MM.1S (cell line): Measurements from ENCODE around the gene MEGF8.

Source experiments
- DNase-seq: peaks from one replicate; pipeline ENCODE4 v3.0.0-alpha.2; 2015
- H2AFZ ChIP-seq: fragments of 300-600 bp; sonication (generic); 2 replicates; pipeline ENCODE4 v1.6.0; 2016; ENCODE audit warnings: antibody characterized with exemption, low read length
- H3F3A ChIP-seq: fragments of 300-600 bp; sonication (generic); 2 replicates; pipeline ENCODE4 v1.6.1; 2016; ENCODE audit warnings: mild to moderate bottlenecking, antibody characterized with exemption, low read length, moderate library complexity, mixed read lengths; ENCODE audit not compliant: insufficient read depth
- H3K27ac ChIP-seq: fragments of 300-600 bp; sonication (generic); 2 replicates; pipeline ENCODE4 v1.5.1; 2016; ENCODE audit warnings: mild to moderate bottlenecking, low read length
- H3K27me3 ChIP-seq: fragments of 300-600 bp; sonication (generic); replicated peaks from 2 replicates; pipeline ENCODE4 v1.6.0; 2016; ENCODE audit warnings: low read length; ENCODE audit not compliant: insufficient read depth
- H3K36me3 ChIP-seq: fragments of 300-600 bp; sonication (generic); replicated peaks from 2 replicates; pipeline ENCODE4 v1.6.1; 2016; ENCODE audit warnings: mild to moderate bottlenecking, low read length, mixed read lengths; ENCODE audit not compliant: insufficient read depth
- H3K4me1 ChIP-seq: fragments of 300-600 bp; sonication (generic); 2 replicates; pipeline ENCODE4 v1.6.1; 2016; ENCODE audit warnings: low read length, mixed read lengths
- H3K4me2 ChIP-seq: fragments of 300-600 bp; sonication (generic); 2 replicates; pipeline ENCODE4 v1.6.0; 2016; ENCODE audit warnings: low read depth, low read length
- H3K4me3 ChIP-seq: fragments of 300-600 bp; sonication (generic); 2 replicates; pipeline ENCODE4 v1.5.1; 2016; ENCODE audit warnings: low read length, mixed read lengths
- H3K79me2 ChIP-seq: fragments of 300-600 bp; sonication (generic); 2 replicates; pipeline ENCODE4 v1.6.1; 2016; ENCODE audit warnings: mixed run types, low read length, mixed read lengths
- H3K9ac ChIP-seq: fragments of 300-600 bp; sonication (generic); 2 replicates; pipeline ENCODE4 v1.6.1; 2016; ENCODE audit warnings: low read length, mixed read lengths
- H3K9me2 ChIP-seq: fragments of 300-600 bp; sonication (generic); replicated peaks from 2 replicates; pipeline ENCODE4 v1.6.1; 2016; ENCODE audit warnings: mild to moderate bottlenecking, low read length, mixed read lengths; ENCODE audit not compliant: insufficient read depth
- H3K9me3 ChIP-seq: fragments of 300-600 bp; sonication (generic); replicated peaks from 2 replicates; pipeline ENCODE4 v1.6.1; 2016; ENCODE audit warnings: mild to moderate bottlenecking, low read length, mixed read lengths; ENCODE audit not compliant: insufficient read depth
- H4K20me1 ChIP-seq: fragments of 300-600 bp; sonication (generic); 2 replicates; pipeline ENCODE4 v1.6.1; 2016; ENCODE audit warnings: mild to moderate bottlenecking, low read length, moderate library complexity, mixed read lengths; ENCODE audit not compliant: insufficient read depth
- EZH2 ChIP-seq: fragments of 300-600 bp; sonication (generic); optimal IDR thresholded peaks from 2 replicates; pipeline ENCODE3; 2017; ENCODE audit warnings: low read depth, mild to moderate bottlenecking, antibody characterized with exemption, low read length, mixed read lengths
- EZH2phosphoT487 ChIP-seq: fragments of 300-600 bp; sonication (generic); IDR thresholded peaks from 2 replicates; pipeline ENCODE4 v1.6.1; 2018; ENCODE audit warnings: antibody characterized with exemption, low read length
- TF ChIP-seq, protein P1 (sequence below): fragments of 300-600 bp; sonication (generic); IDR thresholded peaks from 2 replicates; pipeline ENCODE4 v1.5.1; 2016; ENCODE audit warnings: antibody characterized with exemption, low read length, mixed read lengths

The MEGF8 gene

DNA sequence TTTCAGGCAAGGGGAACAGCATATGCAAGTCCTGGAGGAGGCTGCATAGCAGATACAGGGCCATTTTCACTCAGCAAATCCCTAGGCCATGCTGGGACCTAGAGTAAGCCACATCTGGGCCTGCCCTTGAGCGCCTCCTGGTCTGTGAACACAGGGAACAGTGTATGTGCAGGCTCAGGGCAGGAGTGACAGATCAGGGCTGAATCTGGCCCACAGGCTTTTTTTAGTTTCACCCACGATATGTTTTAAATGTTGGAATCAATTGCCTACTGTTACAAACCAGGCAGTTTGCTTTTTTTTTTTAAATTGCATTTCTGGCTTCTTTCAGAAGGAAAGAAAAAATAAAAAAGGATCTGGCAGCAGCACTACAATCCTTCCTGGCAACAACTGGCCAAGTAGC lies 13.8 kb upstream of the MEGF8 start:
- no peak overlapping the region for H2AFZ ChIP-seq
- H3K9ac ChIP-seq = no peak overlapping the region
- H3K9me3 ChIP-seq = no peaks in the 10 kb centered on the region
- H3K27me3 ChIP-seq = peaks cover 37% of the 10 kb centered on the region
- no peak overlapping the region for H3K4me3 ChIP-seq
- no peaks in the 10 kb centered on the region for H3K9me2 ChIP-seq
- no peaks in the 10 kb centered on the region for H3K79me2 ChIP-seq
- H3K36me3 ChIP-seq = no peaks in the 10 kb centered on the region
- no peaks in the 10 kb centered on the region for H3K4me1 ChIP-seq
- H4K20me1 ChIP-seq = no peaks in the 10 kb centered on the region
- no peaks in the 10 kb centered on the region for H3F3A ChIP-seq
- no peak overlapping the region for H3K4me2 ChIP-seq
- DNase-seq = no peak
- TF ChIP-seq, protein P1, sequence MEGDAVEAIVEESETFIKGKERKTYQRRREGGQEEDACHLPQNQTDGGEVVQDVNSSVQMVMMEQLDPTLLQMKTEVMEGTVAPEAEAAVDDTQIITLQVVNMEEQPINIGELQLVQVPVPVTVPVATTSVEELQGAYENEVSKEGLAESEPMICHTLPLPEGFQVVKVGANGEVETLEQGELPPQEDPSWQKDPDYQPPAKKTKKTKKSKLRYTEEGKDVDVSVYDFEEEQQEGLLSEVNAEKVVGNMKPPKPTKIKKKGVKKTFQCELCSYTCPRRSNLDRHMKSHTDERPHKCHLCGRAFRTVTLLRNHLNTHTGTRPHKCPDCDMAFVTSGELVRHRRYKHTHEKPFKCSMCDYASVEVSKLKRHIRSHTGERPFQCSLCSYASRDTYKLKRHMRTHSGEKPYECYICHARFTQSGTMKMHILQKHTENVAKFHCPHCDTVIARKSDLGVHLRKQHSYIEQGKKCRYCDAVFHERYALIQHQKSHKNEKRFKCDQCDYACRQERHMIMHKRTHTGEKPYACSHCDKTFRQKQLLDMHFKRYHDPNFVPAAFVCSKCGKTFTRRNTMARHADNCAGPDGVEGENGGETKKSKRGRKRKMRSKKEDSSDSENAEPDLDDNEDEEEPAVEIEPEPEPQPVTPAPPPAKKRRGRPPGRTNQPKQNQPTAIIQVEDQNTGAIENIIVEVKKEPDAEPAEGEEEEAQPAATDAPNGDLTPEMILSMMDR = no peak
- TF ChIP-seq EZH2phosphoT487 (no peak), EZH2 (no peak)
- H3K27ac ChIP-seq = no peak overlapping the region

DNA sequence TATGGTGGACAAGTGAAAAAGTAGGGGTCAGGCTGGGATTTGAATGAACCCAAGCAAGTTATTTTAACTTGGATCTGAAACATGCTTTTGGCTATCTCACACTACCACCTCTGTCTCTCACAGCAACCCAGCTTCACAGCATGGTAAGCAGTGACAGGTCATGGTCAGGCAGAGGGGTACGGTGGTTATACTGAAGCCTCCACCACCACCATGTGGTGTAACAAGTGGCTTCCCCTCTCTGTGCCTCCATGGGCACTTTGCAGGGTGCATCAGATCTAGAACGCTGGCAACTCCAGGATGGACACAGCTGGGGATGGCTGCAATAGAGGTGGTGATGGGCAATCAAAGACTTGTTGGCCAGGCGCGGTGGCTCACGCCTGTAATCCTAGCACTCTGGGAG lies 13.1 kb upstream of the MEGF8 start:
- Histone ChIP-seq H3K36me3 (no peaks in the 10 kb centered on the region), H3K9me2 (no peaks in the 10 kb centered on the region), H2AFZ (no peak overlapping the region), H3F3A (no peaks in the 10 kb centered on the region), H3K4me2 (peak overlapping the region; percentile 81; the same call in 1 of the 2 replicates), H3K27me3 (peaks cover 37% of the 10 kb centered on the region), H3K9me3 (no peaks in the 10 kb centered on the region), H3K4me1 (peaks cover 3% of the 10 kb centered on the region; the same call in 1 of the 2 replicates), H4K20me1 (no peaks in the 10 kb centered on the region), H3K79me2 (no peaks in the 10 kb centered on the region), H3K4me3 (no peak overlapping the region), H3K27ac (no peak overlapping the region), H3K9ac (no peak overlapping the region)
- TF ChIP-seq EZH2 = no peak
- no peak for TF ChIP-seq EZH2phosphoT487
- TF ChIP-seq, protein P1 = no peak
- no peak for DNase-seq

DNA sequence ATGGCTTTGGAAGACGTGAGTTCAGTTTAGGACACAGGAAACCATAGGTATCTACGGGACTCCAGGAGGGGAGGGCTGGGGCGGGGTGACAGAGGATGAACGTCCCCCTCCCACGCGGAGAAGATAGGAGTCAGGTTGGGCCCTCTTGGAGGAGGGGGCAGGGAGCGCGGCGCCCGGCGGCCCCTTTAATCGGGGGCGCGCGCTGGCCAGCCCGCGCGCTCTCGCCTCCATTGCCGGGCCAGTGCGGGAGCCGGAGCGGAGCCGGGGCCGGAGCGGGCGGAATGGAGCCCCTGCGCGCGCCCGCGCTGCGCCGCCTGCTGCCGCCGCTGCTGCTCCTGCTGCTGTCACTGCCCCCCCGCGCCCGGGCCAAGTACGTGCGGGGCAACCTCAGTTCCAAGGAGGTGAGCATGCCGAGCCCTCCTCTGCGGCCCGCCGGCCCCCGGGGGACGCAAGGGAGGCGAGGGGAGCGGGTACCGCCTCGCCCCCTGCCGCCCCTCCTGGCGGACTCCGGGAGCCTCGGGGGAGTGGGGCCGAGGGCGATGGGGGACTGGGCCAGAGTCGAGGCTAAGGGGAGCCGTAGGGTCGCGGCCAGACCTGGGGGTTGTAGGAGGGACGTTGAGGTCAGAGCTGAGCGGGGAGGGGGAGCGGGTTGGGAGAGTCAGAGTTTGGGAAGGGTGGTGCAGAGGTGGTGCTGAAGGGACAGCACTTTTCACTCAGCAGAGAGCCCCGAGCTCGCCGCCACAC lies 12.2 kb upstream of the MEGF8 start, which contains the start of gene TMEM145:
Gene TMEM145 (plus strand): TSS at position 214 of the 744 bp plus-strand sequence. CDS start 68 bp downstream, at position 282.
- peak within 1 kb of the TSS; percentile 57 for H3K4me3 ChIP-seq
- no peak within 1 kb of the TSS for H3K27ac ChIP-seq
- no peak within 1 kb of the TSS for H3K9ac ChIP-seq

More for the DNA sequence above, 12.2 kb upstream of the MEGF8 start, which contains the start of gene TMEM145:
- peak; percentile 27 for DNase-seq
- H3K9me3 ChIP-seq = no peaks in the 10 kb centered on the region
- no peaks in the 10 kb centered on the region for H3K36me3 ChIP-seq
- no peaks in the 10 kb centered on the region for H3K79me2 ChIP-seq
- peak within 1 kb of the TSS; percentile 81 for H3K4me2 ChIP-seq
- no peaks in the 10 kb centered on the region for H4K20me1 ChIP-seq
- peaks cover 3% of the 10 kb centered on the region; the same call in 1 of the 2 replicates for H3K4me1 ChIP-seq
- no peaks in the 10 kb centered on the region for H3F3A ChIP-seq
- TF ChIP-seq EZH2phosphoT487 = no peak
- TF ChIP-seq, protein P1 = peak; percentile 13; the same call in 1 of the 2 replicates
- H3K9me2 ChIP-seq = no peaks in the 10 kb centered on the region
- H2AFZ ChIP-seq = 0 out of 2 replicates have a peak within 1 kb of the TSS, but pooled peaks have one; percentile 35
- peaks cover 37% of the 10 kb centered on the region for H3K27me3 ChIP-seq
